Suprapubic skin (tissue), 3 donors: ENCODE measurements around the gene RFFL.

Experiments used
- CTCF ChIP-seq, 2 donors: fragments of 200-600 bp in 1 of 2; fragments of 450-650 bp in 1 of 2; sonication (generic) in 1 of 2; IDR thresholded peaks; one replicate each; pipeline ENCODE4 v1.5.1; 2016 to 2019; ENCODE audit warnings: antibody characterized with exemption in 2 of 2, mild to moderate bottlenecking in 1 of 2, moderate library complexity in 1 of 2
- POLR2A ChIP-seq, 2 donors: fragments of 450-650 bp; IDR thresholded peaks; one replicate each; pipeline ENCODE4 v1.6.1; 2017; ENCODE audit warnings: antibody characterized with exemption in 2 of 2, mild to moderate bottlenecking in 2 of 2, moderate library complexity in 2 of 2

- TF ChIP-seq POLR2A (IDR thresholded peaks at IDR 0.05) (no peak), CTCF (IDR thresholded peaks at IDR 0.05) (no peak)
Observed at GRCh38 chr17:35086164-35086563, 22.7 kb upstream of the RFFL start.
